Progenitor cell of endocrine pancreas (in vitro differentiated cells): Measurements from ENCODE around the gene SYNGR4. TPM values are rescaled to one million over a fixed set of nuclear protein-coding genes. Genes with fewer than 3 reads are reported as not detected.
A peak's percentile ranks its signal among the peaks of the same experiment; 100 is the strongest.

Experiments used
- DNase-seq: peaks from one replicate; pipeline ENCODE4 v3.0.0; 2021; ENCODE audit warnings: low spot score; ENCODE audit not compliant: unreplicated experiment
- H3K27ac Mint-ChIP-seq: 2 replicates; pipeline ENCODE4 v1.8.0; 2021; ENCODE audit warnings: mild to moderate bottlenecking, moderate library complexity, mixed read lengths
- H3K27me3 Mint-ChIP-seq: 2 replicates; pipeline ENCODE4 v1.8.0; 2021; ENCODE audit warnings: mixed read lengths
- H3K36me3 Mint-ChIP-seq: 2 replicates; pipeline ENCODE4 v1.8.0; 2022; ENCODE audit warnings: mixed read lengths; ENCODE audit not compliant: insufficient read depth
- H3K4me1 Mint-ChIP-seq: 2 replicates; pipeline ENCODE4 v1.8.0; 2021; ENCODE audit warnings: low read depth, mixed read lengths
- H3K4me3 Mint-ChIP-seq: 2 replicates; pipeline ENCODE4 v1.8.0; 2021; ENCODE audit warnings: low read depth, mild to moderate bottlenecking, moderate library complexity, mixed read lengths
- H3K9me3 Mint-ChIP-seq: 2 replicates; pipeline ENCODE4 v1.8.0; 2021; ENCODE audit warnings: low read depth, mixed read lengths
- total RNA-seq: library from RNA; stranded (reverse); gene quantifications from 2 replicates; pipeline ENCODE4 v1.2.1, GENCODE V29; 2021
- TF ChIP-seq, protein P1 (sequence below): fragments of 200-600 bp; sonication (generic); IDR thresholded peaks from one replicate; pipeline ENCODE4 v1.5.0; 2021; ENCODE audit warnings: antibody characterized with exemption, mild to moderate bottlenecking; ENCODE audit not compliant: unreplicated experiment

The SYNGR4 gene
- total RNA-seq, 1 donor from 2014 or later: not detected

DNA sequence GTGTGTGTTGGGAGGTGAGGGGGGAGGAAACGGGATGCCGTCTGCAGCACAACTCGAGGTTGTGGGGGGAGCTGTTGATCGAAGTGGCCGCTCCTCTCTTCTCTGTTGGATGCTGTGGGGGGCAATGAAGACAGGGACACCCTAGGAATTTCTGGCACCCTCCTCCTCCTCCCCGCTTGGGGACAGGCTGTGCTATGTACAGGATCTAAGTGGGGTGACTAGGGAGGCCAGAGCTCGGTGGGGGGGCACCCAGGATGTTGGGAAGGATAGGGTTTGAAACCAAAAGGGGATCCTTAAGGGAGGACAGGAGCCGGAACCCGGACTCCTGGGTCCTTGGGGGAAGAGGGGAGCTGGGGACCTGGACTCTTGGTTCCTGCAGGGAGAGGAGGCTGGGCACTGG, 31.3 kb downstream of the SYNGR4 start:
- peaks cover 60% of the 10 kb centered on the region for H3K27me3 Mint-ChIP-seq
- no peak overlapping the region for H3K4me3 Mint-ChIP-seq
- peaks cover 2% of the 10 kb centered on the region for H3K9me3 Mint-ChIP-seq
- no peaks in the 10 kb centered on the region for H3K36me3 Mint-ChIP-seq
- TF ChIP-seq, protein P1, sequence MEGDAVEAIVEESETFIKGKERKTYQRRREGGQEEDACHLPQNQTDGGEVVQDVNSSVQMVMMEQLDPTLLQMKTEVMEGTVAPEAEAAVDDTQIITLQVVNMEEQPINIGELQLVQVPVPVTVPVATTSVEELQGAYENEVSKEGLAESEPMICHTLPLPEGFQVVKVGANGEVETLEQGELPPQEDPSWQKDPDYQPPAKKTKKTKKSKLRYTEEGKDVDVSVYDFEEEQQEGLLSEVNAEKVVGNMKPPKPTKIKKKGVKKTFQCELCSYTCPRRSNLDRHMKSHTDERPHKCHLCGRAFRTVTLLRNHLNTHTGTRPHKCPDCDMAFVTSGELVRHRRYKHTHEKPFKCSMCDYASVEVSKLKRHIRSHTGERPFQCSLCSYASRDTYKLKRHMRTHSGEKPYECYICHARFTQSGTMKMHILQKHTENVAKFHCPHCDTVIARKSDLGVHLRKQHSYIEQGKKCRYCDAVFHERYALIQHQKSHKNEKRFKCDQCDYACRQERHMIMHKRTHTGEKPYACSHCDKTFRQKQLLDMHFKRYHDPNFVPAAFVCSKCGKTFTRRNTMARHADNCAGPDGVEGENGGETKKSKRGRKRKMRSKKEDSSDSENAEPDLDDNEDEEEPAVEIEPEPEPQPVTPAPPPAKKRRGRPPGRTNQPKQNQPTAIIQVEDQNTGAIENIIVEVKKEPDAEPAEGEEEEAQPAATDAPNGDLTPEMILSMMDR: no peak
- no peak overlapping the region for H3K27ac Mint-ChIP-seq
- peaks cover 7% of the 10 kb centered on the region for H3K4me1 Mint-ChIP-seq
- no peak for DNase-seq

DNA sequence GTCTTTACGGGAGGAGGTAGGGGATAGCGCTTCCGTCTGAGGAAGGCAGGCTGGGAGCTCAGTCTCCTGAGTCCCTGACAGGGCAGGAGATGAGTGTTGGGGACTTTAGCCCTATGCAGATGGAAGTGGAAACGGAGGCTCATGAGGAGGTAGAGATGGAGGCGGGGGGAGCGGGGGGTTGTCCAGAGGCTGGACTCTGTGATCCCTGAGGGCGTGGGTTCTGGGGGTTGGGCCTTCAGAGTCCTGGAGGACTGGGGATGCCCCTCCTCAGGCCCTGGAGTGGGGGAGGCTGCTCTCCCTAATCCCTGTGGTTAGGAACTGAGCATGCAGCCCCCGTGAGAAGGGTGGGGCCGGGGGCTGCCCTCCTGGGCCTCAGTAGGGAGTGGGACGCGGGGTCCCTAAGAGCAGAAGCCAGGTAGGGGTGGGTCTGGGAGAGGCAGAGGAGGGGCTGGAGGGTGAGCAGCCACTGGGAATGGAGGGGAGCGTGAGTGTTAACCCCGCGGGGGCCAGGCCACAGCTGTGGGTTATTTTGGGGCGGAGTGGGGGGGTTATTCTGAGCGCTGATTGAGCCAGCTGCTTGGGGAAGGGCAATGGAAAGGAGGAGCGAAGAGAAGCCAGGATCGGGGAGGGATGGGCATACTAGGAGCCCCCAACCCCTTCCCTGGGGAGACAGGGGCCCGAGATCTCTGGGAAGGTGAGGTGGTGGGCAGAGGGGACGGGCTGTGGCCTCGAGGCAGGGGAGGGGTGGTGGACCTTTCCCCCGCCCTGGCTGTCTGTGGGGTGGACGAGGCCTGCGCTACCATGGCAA, 32.1 kb downstream of the SYNGR4 start:
- peaks cover 2% of the 10 kb centered on the region for H3K9me3 Mint-ChIP-seq
- H3K27me3 Mint-ChIP-seq: peaks cover 60% of the 10 kb centered on the region
- no peak overlapping the region for H3K4me3 Mint-ChIP-seq
- H3K36me3 Mint-ChIP-seq: no peaks in the 10 kb centered on the region
- no peak overlapping the region for H3K27ac Mint-ChIP-seq
- TF ChIP-seq, protein P1: no peak
- H3K4me1 Mint-ChIP-seq: peaks cover 7% of the 10 kb centered on the region
- DNase-seq: no peak

DNA sequence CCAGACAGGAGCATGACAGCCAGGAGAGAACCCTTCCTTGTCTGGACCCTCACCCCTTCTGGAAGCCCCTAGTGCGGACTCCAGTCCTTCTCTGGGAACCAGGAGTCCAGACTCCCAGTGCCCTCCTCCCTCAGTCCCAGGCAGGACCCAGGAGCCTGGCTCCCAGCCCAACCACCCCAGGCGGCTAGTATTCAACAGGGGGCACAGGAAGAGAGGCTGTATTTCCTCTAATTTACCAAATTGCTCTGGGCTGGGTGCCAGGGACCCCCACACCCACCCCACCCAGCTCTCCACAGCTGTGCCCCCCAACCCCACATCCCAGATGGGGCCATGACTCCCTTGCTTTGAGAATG, 32.6 kb downstream of the SYNGR4 start:
- Mint-ChIP-seq H3K4me1 (peaks cover 5% of the 10 kb centered on the region), H3K36me3 (no peaks in the 10 kb centered on the region), H3K9me3 (peaks cover 2% of the 10 kb centered on the region), H3K27me3 (peaks cover 58% of the 10 kb centered on the region), H3K4me3 (no peak overlapping the region), H3K27ac (no peak overlapping the region)
- TF ChIP-seq, protein P1: no peak
- DNase-seq: no peak

DNA sequence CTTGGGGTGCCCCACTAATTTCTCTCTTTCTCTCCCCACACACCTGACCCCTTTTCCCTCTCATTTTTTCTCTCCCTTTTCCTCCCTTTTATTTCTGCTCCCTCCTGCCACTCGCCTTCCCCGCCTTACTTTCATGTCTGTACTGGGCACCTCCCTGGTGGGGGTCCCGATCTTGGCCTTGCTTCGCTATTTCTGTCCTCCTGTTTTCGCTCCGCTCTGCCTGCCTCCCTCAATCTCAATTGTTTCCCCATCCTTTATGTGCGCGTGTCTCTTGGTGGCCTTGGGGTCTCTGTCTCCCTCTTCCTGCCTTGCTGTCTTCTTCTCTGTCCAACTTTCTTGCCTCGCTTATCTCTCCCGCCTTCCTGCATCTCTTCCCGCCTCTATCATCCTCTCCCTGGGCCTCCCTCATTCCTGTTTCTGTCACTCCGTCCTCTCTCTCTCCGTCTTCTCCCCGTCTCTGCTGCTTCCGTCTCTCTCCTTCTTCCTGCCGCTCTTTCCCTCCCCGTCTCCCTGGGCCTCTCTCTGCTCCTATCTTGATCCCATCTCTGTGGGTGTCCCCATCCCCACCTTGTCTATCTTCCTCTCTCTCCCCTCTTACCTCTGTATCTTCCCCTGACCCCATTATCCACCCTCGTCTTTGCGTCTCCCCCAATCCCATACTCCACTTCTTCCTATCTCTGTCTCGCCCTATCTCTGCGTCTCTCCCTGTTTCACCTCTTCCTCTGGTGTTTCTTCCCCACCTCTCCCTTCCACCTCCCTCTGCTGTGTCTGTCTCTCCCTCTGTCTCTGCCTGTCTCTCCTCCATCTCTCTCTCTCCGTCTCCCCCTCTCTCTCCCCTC, 33.3 kb downstream of the SYNGR4 start:
- Mint-ChIP-seq H3K4me3 (peak overlapping the region; percentile 65), H3K27ac (peak overlapping the region; percentile 1), H3K9me3 (peaks cover 2% of the 10 kb centered on the region), H3K27me3 (peaks cover 56% of the 10 kb centered on the region), H3K36me3 (no peaks in the 10 kb centered on the region), H3K4me1 (peaks cover 5% of the 10 kb centered on the region)
- DNase-seq: no peak
- TF ChIP-seq, protein P1: no peak

DNA sequence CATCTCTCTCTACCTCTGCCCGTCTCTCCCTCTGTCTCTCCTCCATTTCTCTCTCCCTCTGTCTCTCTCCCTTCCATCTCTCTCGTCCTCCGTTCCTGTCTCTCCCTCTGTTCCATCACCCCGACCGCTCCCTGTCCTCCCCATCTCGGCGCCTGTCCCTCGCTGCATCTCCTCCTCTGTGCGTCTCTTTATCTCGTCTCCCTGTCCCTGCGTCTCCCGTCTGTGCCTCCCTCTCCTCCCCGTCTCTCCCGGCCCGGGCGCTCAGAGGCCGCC, 33.9 kb downstream of the SYNGR4 start:
- peaks cover 5% of the 10 kb centered on the region for H3K4me1 Mint-ChIP-seq
- peak overlapping the region; percentile 65 for H3K4me3 Mint-ChIP-seq
- TF ChIP-seq, protein P1: no peak
- no peak overlapping the region for H3K27ac Mint-ChIP-seq
- peaks cover 50% of the 10 kb centered on the region for H3K27me3 Mint-ChIP-seq
- H3K9me3 Mint-ChIP-seq: peaks cover 2% of the 10 kb centered on the region
- no peaks in the 10 kb centered on the region for H3K36me3 Mint-ChIP-seq
- DNase-seq: no peak
